GM18870 (cell line): Measurements from ENCODE around the gene ANKS1A.

Source experiments
- ATAC-seq: cut with Tn5 transposase; IDR thresholded peaks from one replicate; pipeline ENCODE4 v1.9.1; 2021; ENCODE audit warnings: moderate library complexity; ENCODE audit not compliant: unreplicated experiment

Gene ANKS1A

GRCh38 chr6:35018746-35019145 is 129.7 kb downstream of the ANKS1A start:
- no peak for ATAC-seq

- no peak for ATAC-seq
These were observed 130.1 kb downstream of the ANKS1A start for GRCh38 chr6:35019171-35019570.

- no peak for ATAC-seq
These were observed 130.8 kb downstream of the ANKS1A start for GRCh38 chr6:35019831-35020230.

- ATAC-seq = no peak
These were observed 131.9 kb downstream of the ANKS1A start for GRCh38 chr6:35021004-35021403.

- no peak for ATAC-seq
These were observed 134.3 kb downstream of the ANKS1A start for GRCh38 chr6:35023091-35024000.

GRCh38 chr6:35024551-35025054 is 135.5 kb downstream of the ANKS1A start:
- ATAC-seq = no peak

- ATAC-seq = no peak
These were observed 136.5 kb downstream of the ANKS1A start for GRCh38 chr6:35025232-35026188.

- no peak for ATAC-seq
These were observed 137.6 kb downstream of the ANKS1A start for GRCh38 chr6:35026434-35027222.

- no peak for ATAC-seq
These were observed 138.8 kb downstream of the ANKS1A start for GRCh38 chr6:35027807-35028206.

- ATAC-seq = no peak
These were observed 140.0 kb downstream of the ANKS1A start for GRCh38 chr6:35028781-35029769.

- no peak for ATAC-seq
These were observed 141.0 kb downstream of the ANKS1A start for GRCh38 chr6:35030099-35030498.

- ATAC-seq = no peak
These were observed 142.8 kb downstream of the ANKS1A start for GRCh38 chr6:35031611-35032529.

GRCh38 chr6:35033683-35034082 is 144.6 kb downstream of the ANKS1A start:
- ATAC-seq = no peak

- ATAC-seq = no peak
These were observed 145.5 kb downstream of the ANKS1A start for GRCh38 chr6:35034411-35035191.

- ATAC-seq = no peak
These were observed 146.5 kb downstream of the ANKS1A start for GRCh38 chr6:35035481-35036030.

- ATAC-seq = no peak
These were observed 147.2 kb downstream of the ANKS1A start for GRCh38 chr6:35036059-35036827.
